B cell (primary cell): ENCODE results near the gene SYNE2. TPM values are rescaled to one million over a fixed set of nuclear protein-coding genes. Genes with fewer than 3 reads are reported as not detected.

Experiments
- ATAC-seq: fragments of 200-7000 bp; cut with Tn5 transposase; one replicate; pipeline ENCODE4 v1.10.0; 2021; ENCODE audit warnings: low read depth, mild to moderate bottlenecking, moderate number of reproducible peaks, moderate library complexity
- CTCF ChIA-PET: fragments of 350-600 bp; sonication (Branson Sonifier 250); formaldehyde crosslinking; loops from one replicate; lab custom pipeline; 2021; ENCODE audit warnings: antibody characterized with exemption, inconsistent platforms; lab: Charles Lee
- POLR2A ChIA-PET: fragments of 350-600 bp; sonication (Branson Sonifier 250); formaldehyde crosslinking; loops from one replicate; lab custom pipeline; 2021; ENCODE audit warnings: antibody characterized with exemption; lab: Charles Lee
- DNase-seq: peaks from one replicate; pipeline ENCODE4 v3.0.0; 2013
- H2AFZ ChIP-seq: 2 replicates; pipeline ENCODE4 v1.6.1; 2012; ENCODE audit warnings: mild to moderate bottlenecking, low read depth, low read length; ENCODE audit not compliant: insufficient read depth, poor library complexity, severe bottlenecking
- H3K27ac ChIP-seq, 2 donors: 1 replicate in 1 of 2; 2 replicates in 1 of 2; pipeline ENCODE4 v1.5.1; 2012 to 2013; ENCODE audit warnings: low read length in 2 of 2, mild to moderate bottlenecking in 2 of 2, moderate library complexity in 1 of 2
- H3K27me3 ChIP-seq, 4 experiments: fragments of 200-600 bp in 1 of 4; sonication (generic) in 1 of 4; replicated peaks in 1 of 4; 1 replicate in 2 of 4; 2 replicates in 2 of 4; pipeline versions ENCODE4 v1.6.1 to v1.7.0; 2013 to 2016; ENCODE audit warnings: low read length in 3 of 4, mild to moderate bottlenecking in 2 of 4, mixed read lengths in 1 of 4, moderate library complexity in 1 of 4; ENCODE audit not compliant: insufficient read depth in 4 of 4, control insufficient read depth in 3 of 4; ENCODE audit errors: control extremely low read depth in 1 of 4
- H3K36me3 ChIP-seq, 2 experiments: replicated peaks in 1 of 2; 1 replicate in 1 of 2; 2 replicates in 1 of 2; pipeline versions ENCODE4 v1.6.1 to v1.7.1; 2013; ENCODE audit warnings: low read length in 1 of 2; ENCODE audit not compliant: insufficient read depth in 2 of 2, control insufficient read depth in 1 of 2; ENCODE audit errors: control extremely low read depth in 1 of 2, extremely low read depth in 1 of 2
- H3K4me1 ChIP-seq, 2 donors: fragments of 200-600 bp in 1 of 2; sonication (generic) in 1 of 2; 1 replicate in 1 of 2; 2 replicates in 1 of 2; pipeline versions ENCODE4 v1.5.1 to v1.6.1; 2013 to 2017; ENCODE audit warnings: low read length in 2 of 2; ENCODE audit not compliant: control insufficient read depth in 2 of 2, insufficient read depth in 2 of 2
- H3K4me2 ChIP-seq: replicated peaks from 2 replicates; pipeline ENCODE3; 2012; ENCODE audit warnings: mild to moderate bottlenecking, low read depth, low read length; ENCODE audit not compliant: poor library complexity, severe bottlenecking
- H3K4me3 ChIP-seq, 5 experiments: fragments of 200-600 bp in 1 of 5; sonication (generic) in 1 of 5; 1 replicate in 3 of 5; 2 replicates in 2 of 5; pipeline versions ENCODE4 v1.5.1 to v1.7.0; 2011 to 2016; ENCODE audit warnings: low read length in 4 of 5, mild to moderate bottlenecking in 4 of 5, low read depth in 2 of 5, control low read depth in 1 of 5, moderate library complexity in 1 of 5; ENCODE audit not compliant: insufficient read depth in 1 of 5; ENCODE audit errors: control extremely low read depth in 1 of 5, extremely low read depth in 1 of 5
- H3K79me2 ChIP-seq: fragments of 200-600 bp; sonication (generic); one replicate; pipeline ENCODE4 v1.6.0; 2016; ENCODE audit warnings: low read length; ENCODE audit not compliant: control insufficient read depth, insufficient read depth
- H3K9ac ChIP-seq: fragments of 200-600 bp; sonication (generic); 2 replicates; pipeline ENCODE4 v1.6.1; 2017; ENCODE audit warnings: mild to moderate bottlenecking, low read length, moderate library complexity
- H3K9me3 ChIP-seq, 3 donors: one replicate each; pipeline versions ENCODE4 v1.6.1 to v1.7.1; 2013; ENCODE audit warnings: low read length in 2 of 3; ENCODE audit not compliant: control insufficient read depth in 2 of 3, insufficient read depth in 1 of 3; ENCODE audit errors: control extremely low read depth in 1 of 3
- H4K20me1 ChIP-seq: 2 replicates; pipeline ENCODE4 v1.6.0; 2012; ENCODE audit warnings: mild to moderate bottlenecking, low read length; ENCODE audit not compliant: insufficient read depth, control insufficient read depth, poor library complexity, severe bottlenecking
- H3K27ac Mint-ChIP-seq: one replicate; pipeline ENCODE4 v1.8.0; 2021; ENCODE audit warnings: mixed read lengths
- H3K27me3 Mint-ChIP-seq: one replicate; pipeline ENCODE4 v1.8.0; 2021; ENCODE audit warnings: mixed read lengths
- H3K4me1 Mint-ChIP-seq: one replicate; pipeline ENCODE4 v1.8.0; 2021; ENCODE audit warnings: mixed read lengths
- H3K4me3 Mint-ChIP-seq: one replicate; pipeline ENCODE4 v1.8.0; 2021; ENCODE audit warnings: mixed read lengths
- H3K9me3 Mint-ChIP-seq: one replicate; pipeline ENCODE4 v1.8.0; 2022; ENCODE audit warnings: mixed read lengths; ENCODE audit not compliant: insufficient read depth
- CTCF ChIP-seq: fragments of 200-600 bp; IDR thresholded peaks from one replicate; pipeline ENCODE4 v1.8.0; 2022; ENCODE audit warnings: antibody characterized with exemption, mild to moderate bottlenecking
- EZH2 ChIP-seq: IDR thresholded peaks from 2 replicates; pipeline ENCODE4 v1.6.1; 2012; ENCODE audit warnings: borderline replicate concordance, low read depth, mild to moderate bottlenecking, moderate library complexity, low read length; ENCODE audit not compliant: insufficient read depth, poor library complexity, severe bottlenecking
- WGBS: methylation state at CpG from one replicate; pipeline ENCODE4 v1.1.5; 2013; ENCODE audit warnings: missing lambda C conversion rate; ENCODE audit not compliant: insufficient coverage; 5-methylcytosine and 5-hydroxymethylcytosine counted together
- intact Hi-C: fragments of 100-400 bp; cut with micrococcal nuclease; formaldehyde crosslinking; loops from one replicate; pipeline ENCODE4 v1.10.0; 2022
- polyA plus RNA-seq: library from polyadenylated mRNA; depleted of rRNA; stranded (reverse); fragments of >200 nt; gene quantifications from 2 replicates; pipeline ENCODE4 v1.2.3, GENCODE V29; 2012
- total RNA-seq, 2 donors: library from RNA; stranded (reverse); fragments of 120-200 nt in 1 of 2; gene quantifications; 1 replicate in 1 of 2; 2 replicates in 1 of 2; pipeline versions ENCODE4 v1.2.3 to v1.2.4, GENCODE V29; 2013 to 2022

SYNE2 gene
- total and polyA plus RNA-seq, 2 donors (not counting 1 experiment from before 2014, with no cell fraction given), result 39.5 to 105 TPM

GRCh38 chr14:64238049-64238448, 385.2 kb downstream of the SYNE2 start:
- 93% methylated on average over 3 of the region's 6 CpGs for WGBS
- Histone ChIP-seq H3K9ac (no peak overlapping the region), H4K20me1 (no peaks in the 10 kb centered on the region), H3K9me3 (peaks cover 0 to 1% (median 0%) of the 10 kb centered on the region in 3 donors), H3K4me3 (no peak overlapping the region), H3K27me3 (no peaks in the 10 kb centered on the region), H3K79me2 (no peaks in the 10 kb centered on the region), H3K36me3 (no peaks in the 10 kb centered on the region), H3K4me1 (peaks cover 41 to 49% of the 10 kb centered on the region in 2 donors), H3K27ac (no peak overlapping the region), H2AFZ (no peak overlapping the region), H3K4me2 (no peak overlapping the region)
- no peaks in the 10 kb centered on the region for H3K9me3 Mint-ChIP-seq
- H3K27ac Mint-ChIP-seq, result peak overlapping the region; percentile 37
- POLR2A ChIA-PET, result no interaction called here
- no peak overlapping the region for H3K4me3 Mint-ChIP-seq
- CTCF ChIA-PET, result interaction anchor here (0.6 to 6.2 kb wide), 3 partner anchors 43 to 203 kb away, joined by 3 to 60 read pairs (median 3); partner anchors contain the start of gene ESR2
- intact Hi-C loops, result loop anchor here (5.0 kb wide), 1 partner anchor 596 kb away; the partner anchor contains the start of gene WDR89
- peaks cover 60% of the 10 kb centered on the region for H3K4me1 Mint-ChIP-seq
- DNase-seq (no peak), ATAC-seq (no peak)
- TF ChIP-seq CTCF (no peak), EZH2 (no peak)
- H3K27me3 Mint-ChIP-seq, result no peaks in the 10 kb centered on the region

- intact Hi-C loops, result loop anchor here (5.0 kb wide), 1 partner anchor 596 kb away; the partner anchor contains the start of gene WDR89
- WGBS, result no CpG with 5 or more reads among the region's 2 CpGs
- ATAC-seq (no peak), DNase-seq (no peak)
- no peaks in the 10 kb centered on the region for H3K36me3 ChIP-seq
- peaks cover 54% of the 10 kb centered on the region for H3K4me1 Mint-ChIP-seq
- H4K20me1 ChIP-seq, result no peaks in the 10 kb centered on the region
- no peak overlapping the region for H3K4me3 ChIP-seq
- peaks cover 36 to 43% of the 10 kb centered on the region in 2 donors for H3K4me1 ChIP-seq
- peaks cover 0 to 1% (median 0%) of the 10 kb centered on the region in 3 donors for H3K9me3 ChIP-seq
- H3K27ac Mint-ChIP-seq, result peak overlapping the region; percentile 37
- H3K9ac ChIP-seq, result no peak overlapping the region
- no peaks in the 10 kb centered on the region for H3K9me3 Mint-ChIP-seq
- H3K79me2 ChIP-seq, result no peaks in the 10 kb centered on the region
- no peaks in the 10 kb centered on the region for H3K27me3 Mint-ChIP-seq
- CTCF ChIA-PET, result interaction anchor here (0.6 to 6.2 kb wide), 3 partner anchors 9 to 203 kb away, joined by 3 to 60 read pairs (median 4); partner anchors contain the start of gene ESR2
- no peaks in the 10 kb centered on the region for H3K27me3 ChIP-seq
- no peak overlapping the region for H2AFZ ChIP-seq
- POLR2A ChIA-PET, result no interaction called here
- TF ChIP-seq EZH2, result no peak
- no peak for TF ChIP-seq CTCF
- H3K27ac ChIP-seq, result no peak overlapping the region
- no peak overlapping the region for H3K4me2 ChIP-seq
- no peak overlapping the region for H3K4me3 Mint-ChIP-seq
These were observed 385.8 kb downstream of the SYNE2 start for GRCh38 chr14:64238631-64239030.
